IPS-NIHi7 (cell line): ENCODE data around the gene MT1G.
"Not testable (repeated sequence)": the region's sequence is repeated elsewhere in the genome, so short reads cannot be mapped to it uniquely, and the experiment has no call there.

ENCODE experiments used
- DNase-seq: peaks from one replicate; pipeline ENCODE4 v3.0.0; 2012; ENCODE audit warnings: mixed read lengths; ENCODE audit errors: extremely low spot score

MT1G gene

GRCh38 chr16:56621665-56622445 is 46.0 kb downstream of the MT1G start:
- DNase-seq: not testable (repeated sequence)

GRCh38 chr16:56620339-56620897 is 47.4 kb downstream of the MT1G start:
- DNase-seq: no peak

GRCh38 chr16:56618138-56618537 is 49.7 kb downstream of the MT1G start:
- no peak for DNase-seq

- no peak for DNase-seq
These were observed 50.4 kb downstream of the MT1G start for GRCh38 chr16:56617212-56618085.
